Hepatocyte (in vitro differentiated cells): ENCODE data around the gene WDR54.

ENCODE experiments used
- CTCF ChIP-seq: fragments of 200-600 bp; sonication (generic); IDR thresholded peaks from 2 replicates; pipeline ENCODE4 v1.5.1; 2016; ENCODE audit warnings: antibody characterized with exemption, mild to moderate bottlenecking; ENCODE audit not compliant: poor library complexity
- EZH2 ChIP-seq: fragments of 200-600 bp; sonication (generic); IDR thresholded peaks from 2 replicates; pipeline ENCODE4 v1.6.1; 2016; ENCODE audit warnings: antibody characterized with exemption, mild to moderate bottlenecking, borderline replicate concordance
- EZH2phosphoT487 ChIP-seq: fragments of 200-600 bp; sonication (generic); IDR thresholded peaks from one replicate; pipeline ENCODE4 v1.6.1; 2018; ENCODE audit warnings: antibody characterized with exemption, mild to moderate bottlenecking, low read depth, moderate library complexity; ENCODE audit not compliant: unreplicated experiment, severe bottlenecking

GRCh38 chr2:74444498-74445318 is 23.2 kb downstream of the WDR54 start:
- no peak for TF ChIP-seq CTCF
- no peak for TF ChIP-seq EZH2phosphoT487
- no peak for TF ChIP-seq EZH2
